H1 (cell line): Measurements from ENCODE around the gene SORCS3. TPM values are rescaled to one million over a fixed set of nuclear protein-coding genes. Genes with fewer than 3 reads are reported as not detected.

Experiments
- CTCF ChIA-PET: fragments of 300-600 bp; sonication (Branson Sonifier 250); formaldehyde crosslinking; loops from one replicate; lab custom pipeline; 2021; ENCODE audit not compliant: partially characterized antibody; lab: Charles Lee
- POLR2A ChIA-PET: fragments of 300-600 bp; sonication (Branson Sonifier 250); formaldehyde crosslinking; loops from one replicate; lab custom pipeline; 2021; ENCODE audit warnings: inconsistent platforms; ENCODE audit not compliant: partially characterized antibody; lab: Charles Lee
- DNase-seq, 2 experiments: peaks; one replicate each; pipeline versions ENCODE4 v3.0.0 to v3.0.0-alpha.2; 2010 to 2022; ENCODE audit warnings: low spot score in 2 of 2, low read depth in 1 of 2, mixed read lengths in 1 of 2
- FAIRE-seq: peaks from 2 replicates; lab custom pipeline; 2011; peaks lifted over from hg19 to GRCh38; lab: Jason Lieb, UNC
- H2AFZ ChIP-seq: 2 replicates; pipeline ENCODE4 v1.8.1; 2012; ENCODE audit warnings: low read length, inconsistent platforms
- H2AK5ac ChIP-seq: 2 replicates; pipeline ENCODE4 v1.6.1; 2013; ENCODE audit warnings: low read depth, low read length
- H2BK120ac ChIP-seq: replicated peaks from 2 replicates; pipeline ENCODE3; 2013; ENCODE audit warnings: low read depth, low read length, inconsistent platforms
- H2BK12ac ChIP-seq: 2 replicates; pipeline ENCODE4 v1.6.1; 2013; ENCODE audit warnings: low read depth, low read length
- H2BK15ac ChIP-seq: 2 replicates; pipeline ENCODE4 v1.6.1; 2013; ENCODE audit warnings: low read length
- H2BK20ac ChIP-seq: 2 replicates; pipeline ENCODE4 v1.6.1; 2013; ENCODE audit warnings: low read length
- H2BK5ac ChIP-seq: 2 replicates; pipeline ENCODE4 v1.6.1; 2013; ENCODE audit warnings: low read depth, low read length
- H3K14ac ChIP-seq: 2 replicates; pipeline ENCODE4 v1.6.1; 2013; ENCODE audit warnings: inconsistent platforms; ENCODE audit not compliant: insufficient read length
- H3K18ac ChIP-seq: 2 replicates; pipeline ENCODE4 v1.6.1; 2013; ENCODE audit warnings: low read length; ENCODE audit errors: extremely low read depth
- H3K23ac ChIP-seq: 2 replicates; pipeline ENCODE4 v1.6.1; 2013; ENCODE audit warnings: inconsistent platforms; ENCODE audit not compliant: insufficient read length
- H3K23me2 ChIP-seq: 2 replicates; pipeline ENCODE4 v1.6.1; 2013; ENCODE audit warnings: low read depth, low read length
- H3K27ac ChIP-seq: 2 replicates; pipeline ENCODE4 v1.6.1; 2011; ENCODE audit warnings: low read depth, low read length, inconsistent platforms
- H3K27me3 ChIP-seq, 4 experiments: replicated peaks in 1 of 4; 1 replicate in 1 of 4; 2 replicates in 3 of 4; pipeline versions ENCODE4 v1.6.1 to v1.8.1; 2011 to 2013; ENCODE audit warnings: low read length in 3 of 4, mild to moderate bottlenecking in 3 of 4, inconsistent platforms in 2 of 4, mixed read lengths in 2 of 4, moderate library complexity in 1 of 4; ENCODE audit not compliant: control insufficient read depth in 3 of 4, insufficient read depth in 3 of 4; ENCODE audit errors: extremely low read depth in 1 of 4
- H3K36me3 ChIP-seq, 4 experiments: 2 replicates each; pipeline versions ENCODE4 v1.6.1 to v1.8.1; 2011 to 2013; ENCODE audit warnings: mild to moderate bottlenecking in 4 of 4, low read length in 3 of 4, moderate library complexity in 2 of 4, control low read depth in 1 of 4, inconsistent platforms in 1 of 4; ENCODE audit not compliant: insufficient read depth in 4 of 4, control insufficient read depth in 2 of 4
- H3K4ac ChIP-seq: replicated peaks from 2 replicates; pipeline ENCODE3; 2013; ENCODE audit warnings: low read length, low read depth, mixed read lengths, inconsistent platforms; ENCODE audit not compliant: insufficient read length
- H3K4me1 ChIP-seq, 4 experiments: replicated peaks in 1 of 4; 1 replicate in 1 of 4; 2 replicates in 3 of 4; pipeline versions ENCODE4 v1.6.1 to v1.8.1; 2011 to 2013; ENCODE audit warnings: low read length in 3 of 4, inconsistent platforms in 2 of 4, mixed read lengths in 1 of 4; ENCODE audit not compliant: insufficient read depth in 4 of 4, control insufficient read depth in 3 of 4
- H3K4me2 ChIP-seq, 2 experiments: 2 replicates each; pipeline versions ENCODE4 v1.6.1 to v1.8.1; 2011 to 2013; ENCODE audit warnings: low read depth in 2 of 2, low read length in 2 of 2, control low read depth in 1 of 2, inconsistent platforms in 1 of 2, mild to moderate bottlenecking in 1 of 2; ENCODE audit not compliant: insufficient read depth in 1 of 2
- H3K4me3 ChIP-seq, 4 experiments: fragments of 200-600, 300-600 bp in 1 of 4; sonication (generic), shearing (Covaris generic), sonication (Bioruptor Twin) in 1 of 4; 2 replicates each; pipeline versions ENCODE4 v1.5.1 to v1.8.1; 2011 to 2016; ENCODE audit warnings: low read length in 4 of 4, low read depth in 3 of 4, control low read depth in 2 of 4, inconsistent platforms in 2 of 4, mild to moderate bottlenecking in 2 of 4, mixed read lengths in 1 of 4, moderate library complexity in 1 of 4; ENCODE audit not compliant: insufficient read depth in 2 of 4; ENCODE audit errors: extremely low read depth in 1 of 4
- H3K56ac ChIP-seq: replicated peaks from 2 replicates; pipeline ENCODE3; 2013; ENCODE audit warnings: low read depth, mild to moderate bottlenecking, mixed read lengths, low read length, inconsistent platforms; ENCODE audit not compliant: insufficient read length
- H3K79me1 ChIP-seq: 2 replicates; pipeline ENCODE4 v1.6.1; 2013; ENCODE audit warnings: low read depth, low read length, control low read depth
- H3K79me2 ChIP-seq, 2 experiments: 2 replicates each; pipeline versions ENCODE4 v1.6.1 to v1.8.1; 2012 to 2013; ENCODE audit warnings: low read length in 2 of 2, mild to moderate bottlenecking in 2 of 2, inconsistent platforms in 1 of 2; ENCODE audit not compliant: insufficient read depth in 2 of 2, control insufficient read depth in 1 of 2
- H3K9ac ChIP-seq, 4 experiments: replicated peaks in 1 of 4; 1 replicate in 1 of 4; 2 replicates in 3 of 4; pipeline versions ENCODE4 v1.6.1 to v1.8.1; 2011 to 2013; ENCODE audit warnings: low read depth in 3 of 4, low read length in 3 of 4, control low read depth in 2 of 4, mild to moderate bottlenecking in 2 of 4, moderate library complexity in 2 of 4, inconsistent platforms in 1 of 4; ENCODE audit errors: extremely low read depth in 1 of 4
- H3K9me3 ChIP-seq, 2 experiments: 2 replicates each; pipeline versions ENCODE4 v1.6.1 to v1.8.1; 2012 to 2013; ENCODE audit warnings: mild to moderate bottlenecking in 2 of 2, moderate library complexity in 2 of 2, control low read depth in 1 of 2, inconsistent platforms in 1 of 2, low read depth in 1 of 2, low read length in 1 of 2, mixed read lengths in 1 of 2; ENCODE audit not compliant: insufficient read depth in 2 of 2
- H4K20me1 ChIP-seq, 2 experiments: replicated peaks in 1 of 2; 2 replicates each; pipeline versions ENCODE3 to v1.8.1; 2011 to 2013; ENCODE audit warnings: inconsistent platforms in 2 of 2, low read length in 2 of 2, mild to moderate bottlenecking in 1 of 2; ENCODE audit not compliant: insufficient read depth in 2 of 2, control insufficient read depth in 1 of 2
- H4K5ac ChIP-seq: 2 replicates; pipeline ENCODE4 v1.6.1; 2013; ENCODE audit warnings: low read length, low read depth, mixed read lengths, inconsistent platforms; ENCODE audit not compliant: insufficient read length
- H4K8ac ChIP-seq: 2 replicates; pipeline ENCODE4 v1.8.0; 2013; ENCODE audit warnings: mild to moderate bottlenecking, moderate library complexity, low read length, inconsistent platforms; ENCODE audit not compliant: insufficient read depth; ENCODE audit errors: extremely low read depth
- H4K91ac ChIP-seq: replicated peaks from 2 replicates; pipeline ENCODE3; 2013; ENCODE audit warnings: low read length, mixed read lengths, inconsistent platforms; ENCODE audit not compliant: insufficient read length
- ATF2 ChIP-seq: IDR thresholded peaks from 2 replicates; pipeline ENCODE4 v1.6.1; 2012; ENCODE audit warnings: low read length, inconsistent platforms
- CBX8 ChIP-seq: fragments of 300-800, 300-1000 bp; sonication (generic); IDR thresholded peaks from 2 replicates; pipeline ENCODE4 v1.7.1; 2016; ENCODE audit warnings: low read depth, low read length, borderline replicate concordance
- CTBP2 ChIP-seq: IDR thresholded peaks from 2 replicates; pipeline ENCODE4 v1.7.0; 2011; ENCODE audit warnings: borderline replicate concordance, mild to moderate bottlenecking, moderate library complexity, mixed read lengths, low read length; ENCODE audit not compliant: insufficient read depth, insufficient read length
- JUN ChIP-seq: IDR thresholded peaks from 2 replicates; pipeline ENCODE4 v1.6.1; 2011; ENCODE audit warnings: low read depth, mild to moderate bottlenecking, improper control_type of control experiment, low read length
- JUND ChIP-seq: IDR thresholded peaks from 2 replicates; pipeline ENCODE4 v1.6.1; 2011; ENCODE audit warnings: mild to moderate bottlenecking, improper control_type of control experiment, low read length
- KDM4A ChIP-seq: IDR thresholded peaks from one replicate; pipeline ENCODE4 v1.7.1; 2012; ENCODE audit warnings: low read depth, mild to moderate bottlenecking, moderate library complexity, low read length, inconsistent platforms; ENCODE audit not compliant: severe bottlenecking
- MAFK ChIP-seq: IDR thresholded peaks from 2 replicates; pipeline ENCODE4 v1.6.1; 2012; ENCODE audit warnings: low read depth, mild to moderate bottlenecking, improper control_type of control experiment, low read length
- RBBP5 ChIP-seq: IDR thresholded peaks from 2 replicates; pipeline ENCODE4 v1.7.1; 2012; ENCODE audit warnings: low read depth, mild to moderate bottlenecking, inconsistent platforms, low read length, moderate library complexity, borderline replicate concordance
- RXRA ChIP-seq: IDR thresholded peaks from 2 replicates; pipeline ENCODE4 v1.6.1; 2011; ENCODE audit warnings: low read depth, mild to moderate bottlenecking, low read length, moderate library complexity; ENCODE audit not compliant: insufficient read depth
- SIN3A ChIP-seq, 2 experiments: IDR thresholded peaks in 1 of 2; conservative IDR thresholded peaks in 1 of 2; 2 replicates each; pipeline ENCODE4 v1.6.1; 2011 to 2012; ENCODE audit warnings: low read length in 2 of 2, improper control_type of control experiment in 1 of 2, low read depth in 1 of 2, mild to moderate bottlenecking in 1 of 2
- SIRT6 ChIP-seq: IDR thresholded peaks from one replicate; pipeline ENCODE4 v1.7.1; 2012; ENCODE audit warnings: low read length, inconsistent platforms
- SIX5 ChIP-seq: IDR thresholded peaks from 2 replicates; pipeline ENCODE4 v1.6.1; 2011; ENCODE audit warnings: mild to moderate bottlenecking, low read depth, low read length
- SUZ12 ChIP-seq: fragments of 200-600 bp; sonication (generic); IDR thresholded peaks from 2 replicates; pipeline ENCODE4 v1.6.1; 2012; ENCODE audit warnings: mild to moderate bottlenecking, inconsistent platforms, low read length, moderate library complexity, mixed read lengths
- WGBS, 2 experiments: shearing (Covaris generic) in 1 of 2; methylation state at CpG; one replicate each; pipeline versions ENCODE4 v1.1.6 to v1.1.7; 2013 to 2015; ENCODE audit warnings: low lambda C conversion rate in 2 of 2, mixed read lengths in 2 of 2, inconsistent platforms in 1 of 2, low coverage in 1 of 2, missing lambda C conversion rate in 1 of 2; ENCODE audit not compliant: insufficient replicate concordance in 2 of 2, insufficient coverage in 1 of 2, insufficient read length in 1 of 2; ENCODE audit errors: extremely low coverage in 1 of 2, missing lambda C conversion rate in 1 of 2; 5-methylcytosine and 5-hydroxymethylcytosine counted together
- polyA plus RNA-seq, 7 experiments: library from polyadenylated mRNA; depleted of rRNA in 3 of 7; stranded (reverse) in 5 of 7; unstranded in 2 of 7; fragments of >200 nt in 5 of 7; fragments of 200-250 nt in 2 of 7; gene quantifications; 1 replicate in 5 of 7; 2 replicates in 1 of 7; 4 replicates in 1 of 7; pipeline versions ENCODE4 v1.2.1 to v1.2.3, GENCODE V29; 2011 to 2013; ENCODE audit warnings: missing spikeins in 2 of 7, mixed read lengths in 2 of 7
- total RNA-seq: library from RNA; stranded (reverse); fragmentation: NEBNext Ultra II Directional; extraction: Animal tissue kit (Norgen Biotek cat#: 25700); gene quantifications from 2 replicates; pipeline ENCODE4 v1.2.1, GENCODE V29; 2021

The SORCS3 gene
- total and polyA plus RNA-seq, 2 of the 8 experiments (the other 6 are each of a cell fraction or from before 2014, with no cell fraction given): 0.26 to 0.88 TPM

GRCh38 chr10:104935656-104936055 is 294.6 kb downstream of the SORCS3 start:
- no peak overlapping the region for H2BK12ac ChIP-seq
- H3K23ac ChIP-seq: no peak overlapping the region
- H4K20me1 ChIP-seq: no peaks in the 10 kb centered on the region
- DNase-seq: no peak
- no peak overlapping the region for H2BK20ac ChIP-seq
- no peak overlapping the region for H3K4ac ChIP-seq
- ChIA-PET CTCF (interaction anchor here (1.2 to 2.7 kb wide), 2 partner anchors 10 to 11 kb away, joined by 3 to 12 read pairs; no protein-coding TSS in a partner anchor), POLR2A (no interaction called here)
- H2BK120ac ChIP-seq: no peak overlapping the region
- H4K91ac ChIP-seq: no peak overlapping the region
- H3K27me3 ChIP-seq: no peaks in the 10 kb centered on the region
- no peak overlapping the region for H3K4me3 ChIP-seq
- H3K23me2 ChIP-seq: no peaks in the 10 kb centered on the region
- H2AK5ac ChIP-seq: no peak overlapping the region
- H3K79me1 ChIP-seq: no peaks in the 10 kb centered on the region
- H4K8ac ChIP-seq: no peak overlapping the region
- no peaks in the 10 kb centered on the region for H3K4me1 ChIP-seq
- H3K14ac ChIP-seq: no peak overlapping the region
- no peak overlapping the region for H3K18ac ChIP-seq
- H2AFZ ChIP-seq: no peak overlapping the region
- no peak overlapping the region for H2BK15ac ChIP-seq
- H2BK5ac ChIP-seq: no peak overlapping the region
- H3K56ac ChIP-seq: no peak overlapping the region
- no peak overlapping the region for H3K27ac ChIP-seq
- no peaks in the 10 kb centered on the region for H3K79me2 ChIP-seq
- 94% methylated on average over 2 of the region's 2 CpGs; no CpG with 5 or more reads in 1 of the 2 experiments for WGBS, 2 experiments
- no peak overlapping the region for H3K9ac ChIP-seq
- no peaks in the 10 kb centered on the region for H3K36me3 ChIP-seq
- no peak for FAIRE-seq
- H3K4me2 ChIP-seq: no peak overlapping the region
- no peaks in the 10 kb centered on the region for H3K9me3 ChIP-seq
- no peak overlapping the region for H4K5ac ChIP-seq
- TF ChIP-seq SIX5: no peak
- no peak for TF ChIP-seq ATF2
- TF ChIP-seq KDM4A: no peak
- no peak for TF ChIP-seq SIN3A (conservative IDR thresholded peaks at IDR 0.05 in 1 of 2, IDR thresholded peaks at IDR 0.05 in 1 of 2; ENCODE audit: low read depth in 1 of 2, low read length in 2 of 2)
- TF ChIP-seq JUN: no peak
- TF ChIP-seq RXRA: no peak
- no peak for TF ChIP-seq JUND
- no peak for TF ChIP-seq CBX8
- TF ChIP-seq SUZ12: no peak
- no peak for TF ChIP-seq MAFK
- TF ChIP-seq RBBP5: no peak
- no peak for TF ChIP-seq CTBP2
- no peak for TF ChIP-seq SIRT6
